HepG2 (cell line): Measurements from ENCODE around the gene PPA2. TPM values are rescaled to one million over a fixed set of nuclear protein-coding genes. Genes with fewer than 3 reads are reported as not detected.

Experiments used
- ATAC-seq: fragments of 200-7000 bp; cut with Tn5 transposase; 3 replicates; pipeline ENCODE4 v1.9.1; 2020; ENCODE audit warnings: mild to moderate bottlenecking, moderate library complexity
- BruUV-seq: library from RNA; stranded (reverse); fragments of 400-500 nt; replicated peaks from 2 replicates; lab custom pipeline; 2021; lab: Mats Ljungman, UMichigan
- CTCF ChIA-PET: fragments of 300-600 bp; formaldehyde crosslinking; extraction: SDS; loops from one replicate; lab custom pipeline; 2021; ENCODE audit warnings: low total read pairs, inconsistent platforms, low intra/inter-chr PET ratio; lab: Yijun Ruan, JAX
- POLR2A ChIA-PET: fragments of 350-600 bp; sonication (Branson Sonifier 250); formaldehyde crosslinking; loops from one replicate; lab custom pipeline; 2020; ENCODE audit warnings: antibody characterized with exemption, inconsistent platforms; lab: Yijun Ruan, JAX
- DNase-seq: peaks from one replicate; pipeline ENCODE4 v3.0.0-alpha.2; 2015; ENCODE audit warnings: low spot score
- FAIRE-seq: peaks from 3 replicates; lab custom pipeline; 2011; peaks lifted over from hg19 to GRCh38; lab: Jason Lieb, UNC
- H2AFZ ChIP-seq: one replicate; pipeline ENCODE4 v1.6.1; 2011; ENCODE audit warnings: low read length, inconsistent platforms
- H3K27ac ChIP-seq: fragments of 300-600 bp; 3 replicates; pipeline ENCODE4 v1.8.0; 2011; ENCODE audit warnings: mixed run types, mild to moderate bottlenecking, mixed read lengths, low read length, inconsistent platforms; ENCODE audit not compliant: insufficient read depth; ENCODE audit errors: extremely low read length
- H3K27me3 ChIP-seq, 2 experiments: fragments of 200-600 bp in 1 of 2; 2 replicates in 1 of 2; 3 replicates in 1 of 2; pipeline versions ENCODE4 v1.6.0 to v1.8.0; 2011; ENCODE audit warnings: low read length in 2 of 2, mild to moderate bottlenecking in 2 of 2, moderate library complexity in 2 of 2, inconsistent platforms in 1 of 2; ENCODE audit not compliant: insufficient read depth in 2 of 2, control insufficient read depth in 1 of 2
- H3K36me3 ChIP-seq, 2 experiments: fragments of 200-600 bp in 1 of 2; replicated peaks in 1 of 2; 2 replicates in 1 of 2; 3 replicates in 1 of 2; pipeline versions ENCODE4 v1.5.1 to v1.8.0; 2011; ENCODE audit warnings: low read length in 2 of 2, inconsistent platforms in 1 of 2; ENCODE audit not compliant: insufficient read depth in 2 of 2, control insufficient read depth in 1 of 2
- H3K4me1 ChIP-seq: 2 replicates; pipeline ENCODE4 v1.5.1; 2012; ENCODE audit warnings: low read length, inconsistent platforms; ENCODE audit not compliant: insufficient read depth
- H3K4me2 ChIP-seq: 2 replicates; pipeline ENCODE4 v1.6.0; 2011; ENCODE audit warnings: low read depth, low read length, inconsistent platforms
- H3K4me3 ChIP-seq, 3 experiments: fragments of 200-600 bp in 1 of 3; sonication (generic), shearing (Covaris generic) in 1 of 3; replicated peaks in 1 of 3; 2 replicates each; pipeline ENCODE4 v1.5.1; 2011 to 2016; ENCODE audit warnings: low read length in 3 of 3, inconsistent platforms in 2 of 3, low read depth in 2 of 3, mild to moderate bottlenecking in 2 of 3, control low read depth in 1 of 3, mixed read lengths in 1 of 3; ENCODE audit not compliant: insufficient read depth in 1 of 3
- H3K79me2 ChIP-seq: one replicate; pipeline ENCODE4 v1.6.1; 2011; ENCODE audit warnings: low read length, inconsistent platforms; ENCODE audit not compliant: insufficient read depth
- H3K9ac ChIP-seq: 2 replicates; pipeline ENCODE4 v1.6.0; 2011; ENCODE audit warnings: mild to moderate bottlenecking, low read depth, low read length, inconsistent platforms; ENCODE audit not compliant: insufficient read depth
- H3K9me3 ChIP-seq: 2 replicates; pipeline ENCODE4 v1.5.1; 2012; ENCODE audit warnings: mild to moderate bottlenecking, low read length
- H4K20me1 ChIP-seq: 2 replicates; pipeline ENCODE4 v1.6.0; 2011; ENCODE audit warnings: inconsistent platforms, mild to moderate bottlenecking, low read length, moderate library complexity; ENCODE audit not compliant: insufficient read depth
- AKNA ChIP-seq: sonication (generic); formaldehyde crosslinking; IDR thresholded peaks from 2 replicates; pipeline ENCODE4 v1.4.0; 2020; ENCODE audit warnings: missing genetic modification reagents, borderline replicate concordance
- DDIT3 ChIP-seq: sonication (generic); formaldehyde crosslinking; IDR thresholded peaks from 2 replicates; pipeline ENCODE4 v1.4.0; 2020; ENCODE audit warnings: mild to moderate bottlenecking, missing genetic modification reagents
- JUND ChIP-seq: sonication (generic); formaldehyde crosslinking; IDR thresholded peaks from 2 replicates; pipeline ENCODE4 v1.8.0; 2022; ENCODE audit warnings: mild to moderate bottlenecking, missing genetic modification reagents
- KDM1A ChIP-seq: IDR thresholded peaks from 2 replicates; pipeline ENCODE4 v1.6.1; 2016; ENCODE audit warnings: missing compliant biosample characterization
- NFYC ChIP-seq: IDR thresholded peaks from 2 replicates; pipeline ENCODE4 v1.6.1; 2016; ENCODE audit warnings: missing genetic modification reagents, missing compliant biosample characterization
- REPIN1 ChIP-seq: sonication (generic); formaldehyde crosslinking; IDR thresholded peaks from 2 replicates; pipeline ENCODE4 v1.8.0; 2022; ENCODE audit warnings: missing genetic modification reagents, low read depth, mild to moderate bottlenecking, borderline replicate concordance
- USF2 ChIP-seq, 2 experiments: sonication (generic) in 1 of 2; formaldehyde crosslinking in 1 of 2; IDR thresholded peaks; 2 replicates each; pipeline versions ENCODE4 v1.5.1 to v1.6.1; 2011 to 2020; ENCODE audit warnings: borderline replicate concordance in 1 of 2, low read depth in 1 of 2, low read length in 1 of 2, mild to moderate bottlenecking in 1 of 2, missing genetic modification reagents in 1 of 2, moderate library complexity in 1 of 2
- ZNF143 ChIP-seq: sonication (generic); formaldehyde crosslinking; IDR thresholded peaks from 2 replicates; pipeline ENCODE4 v1.4.0; 2020; ENCODE audit warnings: missing genetic modification reagents
- ZNF232 ChIP-seq: sonication (generic); formaldehyde crosslinking; IDR thresholded peaks from 2 replicates; pipeline ENCODE4 v1.4.0; 2020; ENCODE audit warnings: missing genetic modification reagents, borderline replicate concordance
- WGBS: methylation state at CpG from one replicate; pipeline ENCODE4 v1.1.6; 2017; ENCODE audit warnings: low lambda C conversion rate; 5-methylcytosine and 5-hydroxymethylcytosine counted together
- in situ Hi-C: cut with HindIII; loops from 2 replicates; pipeline ENCODE4 v1.10.0; 2017; ENCODE audit warnings: low pct_unique_long_range_greater_than_20kb; ENCODE audit not compliant: extremely low pct_ligation_motif_present
- intact Hi-C: fragments of 100-400 bp; cut with micrococcal nuclease; formaldehyde crosslinking; loops from one replicate; pipeline ENCODE4 v1.10.0; 2022; ENCODE audit not compliant: unreplicated experiment
- polyA plus RNA-seq, 8 experiments: library from polyadenylated mRNA; depleted of rRNA in 3 of 8; stranded (reverse) in 7 of 8; unstranded in 1 of 8; fragments of >200 nt; fragmentation: Illumina TruSeq in 4 of 8; extraction: Trizol in 4 of 8; gene quantifications; 2 replicates each; pipeline versions ENCODE4 v1.2.1 to v1.2.3, GENCODE V29; 2011 to 2016; ENCODE audit warnings: low read depth in 4 of 8, missing spikeins in 1 of 8, mixed read lengths in 1 of 8; ENCODE audit not compliant: insufficient read depth in 1 of 8
- total RNA-seq, 5 experiments: library from RNA; depleted of rRNA; stranded (reverse); fragments of >200 nt; fragmentation: Illumina TruSeq; extraction: Trizol; gene quantifications; 2 replicates each; pipeline ENCODE4 v1.2.3, GENCODE V29; 2016; ENCODE audit warnings: low read depth in 1 of 5

Gene PPA2
- total and polyA plus RNA-seq, 2 of the 13 experiments (the other 11 are each of a cell fraction or from before 2014, with no cell fraction given) = 44.2 to 70.6 TPM

- FAIRE-seq (no peak), ATAC-seq (no peak), DNase-seq (no peak)
- Histone ChIP-seq H3K9ac (no peak overlapping the region), H3K4me3 (no peak overlapping the region), H3K4me2 (no peak overlapping the region), H4K20me1 (no peaks in the 10 kb centered on the region), H3K27ac (no peak overlapping the region), H3K36me3 (no peaks in the 10 kb centered on the region), H3K79me2 (no peaks in the 10 kb centered on the region), H3K9me3 (no peaks in the 10 kb centered on the region), H3K4me1 (peaks cover 36% of the 10 kb centered on the region), H3K27me3 (no peaks in the 10 kb centered on the region), H2AFZ (no peak overlapping the region)
- no peak for TF ChIP-seq ZNF232 (CRISPR knock-in tag)
- in situ Hi-C loops = no loop called here
- WGBS = 47% methylated on average over 8 of the region's 8 CpGs
- CTCF ChIA-PET = no interaction called here
- POLR2A ChIA-PET = no interaction called here
- intact Hi-C loops = no loop called here
- BruUV-seq = no TSS peak
These were observed 130.5 kb downstream of the PPA2 start for GRCh38 chr4:105343146-105343931.

- CTCF ChIA-PET = no interaction called here
- no peak for TF ChIP-seq KDM1A (CRISPR knock-in tag)
- TF ChIP-seq USF2 (IDR thresholded peaks at IDR 0.05; ENCODE audit: low read depth, low read length) = no peak
- no peak for TF ChIP-seq USF2 (CRISPR knock-in tag; IDR thresholded peaks at IDR 0.05; ENCODE audit: borderline replicate concordance)
- TF ChIP-seq ZNF143 (CRISPR knock-in tag) = no peak
- TF ChIP-seq AKNA (CRISPR knock-in tag) = no peak
- TF ChIP-seq REPIN1 = no peak
- no peak for TF ChIP-seq NFYC (CRISPR knock-in tag)
- TF ChIP-seq DDIT3 (CRISPR knock-in tag) = no peak
- TF ChIP-seq JUND (CRISPR knock-in tag) = no peak
These were observed 144.8 kb downstream of the PPA2 start for GRCh38 chr4:105329081-105329480.

More at GRCh38 chr4:105329081-105329480, 144.8 kb downstream of the PPA2 start:
- no peak overlapping the region for H3K4me2 ChIP-seq
- POLR2A ChIA-PET = no interaction called here
- no peak overlapping the region for H2AFZ ChIP-seq
- BruUV-seq = no TSS peak
- no peaks in the 10 kb centered on the region for H3K4me1 ChIP-seq
- ATAC-seq (no peak), FAIRE-seq (no peak), DNase-seq (no peak)
- no peak overlapping the region for H3K27ac ChIP-seq
- no peak overlapping the region for H3K4me3 ChIP-seq
- H3K9me3 ChIP-seq = no peaks in the 10 kb centered on the region
- H3K9ac ChIP-seq = no peak overlapping the region
- no peaks in the 10 kb centered on the region for H3K27me3 ChIP-seq
- intact Hi-C loops (no loop called here), in situ Hi-C loops (no loop called here)
- H3K79me2 ChIP-seq = no peaks in the 10 kb centered on the region
- 29% methylated on average over 1 of the region's 1 CpG for WGBS
- no peaks in the 10 kb centered on the region for H3K36me3 ChIP-seq
- no peaks in the 10 kb centered on the region for H4K20me1 ChIP-seq
